Fibroblast of skin of scalp (primary cell): ENCODE results near the gene PCCA.
A peak's percentile ranks its signal among the peaks of the same experiment; 100 is the strongest.
"Not testable (repeated sequence)": the region's sequence is repeated elsewhere in the genome, so short reads cannot be mapped to it uniquely, and the experiment has no call there.

Experiments
- DNase-seq: peaks from one replicate; pipeline ENCODE4 v3.0.0-alpha.2; 2013

PCCA gene

DNA sequence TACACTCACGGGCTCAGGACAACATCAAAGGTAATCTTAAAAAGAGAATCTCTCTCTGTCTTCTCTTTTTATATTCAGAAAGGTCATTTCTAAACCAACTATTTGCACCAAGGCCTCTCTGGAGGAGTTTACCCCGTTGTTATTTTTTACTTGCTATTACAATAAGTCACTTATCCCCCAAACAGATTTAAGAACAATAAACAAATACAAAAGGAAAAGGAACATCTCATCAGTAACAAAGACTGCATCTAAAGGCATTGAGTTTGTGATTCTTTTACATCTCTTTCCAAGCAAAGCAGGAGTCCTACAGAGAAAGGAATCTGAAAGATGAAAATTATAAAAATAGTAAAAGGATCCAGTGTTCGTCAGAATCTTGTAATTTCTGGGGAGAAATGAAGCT lies 424.3 kb downstream of the PCCA start:
- DNase-seq, result no peak

DNA sequence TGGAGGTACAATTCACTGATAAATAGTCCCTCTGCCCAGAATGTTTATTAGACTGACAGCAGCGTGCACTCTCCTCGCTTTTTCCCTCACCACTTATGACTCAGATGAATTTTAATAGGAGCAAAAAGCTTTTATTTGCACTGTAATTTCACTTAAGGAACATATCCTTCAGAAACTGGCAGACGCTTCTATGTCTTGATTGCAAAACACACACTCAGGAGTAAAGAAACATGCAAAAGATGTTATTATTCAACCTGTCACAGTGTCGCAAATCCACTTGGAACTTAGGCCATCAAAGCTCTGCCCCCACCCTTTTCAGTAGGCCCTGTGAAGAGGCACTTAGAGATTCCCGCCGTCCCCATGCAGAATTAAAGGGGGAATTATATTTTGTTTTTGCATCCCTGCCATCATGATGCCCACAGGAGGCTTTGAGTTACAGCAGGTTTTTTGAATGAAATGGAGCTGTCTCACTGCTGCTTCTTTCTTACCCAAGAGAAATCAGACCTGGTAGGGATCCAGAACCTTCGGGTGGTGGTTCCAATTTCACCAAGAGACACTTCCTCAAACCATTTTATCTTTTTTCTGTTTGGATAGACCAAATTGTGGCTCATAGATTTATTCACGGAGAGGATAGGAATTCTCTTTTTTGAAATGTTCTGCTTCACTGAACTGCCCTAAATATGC lies 425.2 kb downstream of the PCCA start:
- DNase-seq, result no peak

DNA sequence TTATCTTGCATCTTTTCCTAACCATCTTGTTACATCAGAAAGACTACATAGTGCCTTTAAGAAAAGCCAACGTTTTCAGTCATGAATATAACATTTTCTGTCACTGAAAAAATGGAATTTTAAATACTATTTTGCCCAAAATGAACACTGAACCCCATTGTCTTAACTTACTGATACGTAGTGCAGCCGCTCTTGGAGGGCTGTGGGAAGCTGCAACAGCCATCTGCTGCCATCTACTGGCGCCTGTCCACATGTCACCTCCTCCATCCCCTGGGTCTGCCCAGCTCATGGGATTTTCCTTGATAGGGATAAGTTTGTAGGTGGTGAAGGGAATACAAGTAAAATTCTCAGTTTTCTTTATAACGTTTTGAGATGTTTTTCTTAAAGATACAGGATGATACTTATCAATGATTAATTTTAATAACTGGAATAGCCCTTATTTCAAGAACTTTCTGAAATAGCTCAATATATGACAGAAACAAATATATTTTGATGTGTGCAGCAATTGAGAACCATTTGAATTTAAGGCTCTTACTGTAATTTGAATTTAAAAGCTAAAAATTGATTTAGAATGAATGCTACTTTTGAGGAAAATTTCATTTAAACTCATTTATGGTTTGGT lies 426.0 kb downstream of the PCCA start:
- DNase-seq, result peak; percentile 73

DNA sequence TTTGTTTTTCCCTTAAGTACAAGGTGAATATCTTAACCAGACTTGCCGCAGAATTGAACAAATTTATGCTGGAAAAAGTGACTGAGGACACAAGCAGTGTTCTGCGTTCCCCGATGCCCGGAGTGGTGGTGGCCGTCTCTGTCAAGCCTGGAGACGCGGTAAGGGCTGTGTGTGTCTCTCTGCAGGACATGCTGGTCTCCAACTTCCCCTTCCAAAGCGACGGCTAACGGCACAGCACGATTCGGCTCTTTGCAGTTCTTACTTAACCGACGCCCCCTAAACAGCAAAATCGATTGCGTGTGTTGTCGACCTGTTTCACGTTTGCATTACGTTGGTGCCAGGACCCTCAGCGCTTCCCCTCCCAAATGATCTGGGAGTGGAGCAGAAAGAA lies 426.5 kb downstream of the PCCA start:
- no peak for DNase-seq

DNA sequence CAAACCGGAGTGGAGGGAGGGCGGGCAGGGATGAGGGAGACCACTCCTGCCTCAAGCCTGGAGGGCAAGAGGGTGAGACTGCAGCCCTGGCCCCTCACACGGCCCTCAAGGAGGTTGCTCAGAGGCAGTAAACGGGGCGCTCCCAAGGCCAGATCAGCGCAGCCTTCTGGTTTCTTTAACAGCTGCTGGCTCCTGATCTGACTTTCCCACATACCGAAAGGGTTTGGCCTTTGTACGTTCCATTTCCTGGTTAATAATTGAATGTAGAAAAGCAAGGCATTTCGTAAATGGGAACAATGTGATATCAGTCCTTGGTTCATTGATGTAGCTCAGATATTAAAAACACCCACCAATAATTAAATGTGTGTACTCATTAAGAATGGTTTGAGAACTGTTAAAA lies 428.2 kb downstream of the PCCA start:
- DNase-seq, result no peak

DNA sequence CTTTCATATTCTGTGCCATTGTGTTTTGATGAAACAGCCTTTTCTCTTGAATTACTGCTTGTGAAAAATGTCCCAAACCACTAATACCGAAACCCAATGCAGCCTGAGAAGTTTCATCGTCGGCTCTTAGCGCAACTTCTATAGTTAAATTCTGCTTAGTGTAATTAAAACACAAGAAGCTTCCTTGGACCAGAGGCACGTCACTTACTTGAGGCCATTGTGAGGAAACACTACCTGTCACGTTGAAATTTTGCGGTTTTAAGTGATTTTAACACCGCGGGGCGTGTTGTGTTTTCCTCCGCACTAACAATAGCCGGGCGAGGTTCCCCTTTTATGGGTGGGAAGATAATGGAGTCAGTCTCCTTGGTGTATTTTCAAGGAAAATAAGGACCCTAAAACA lies 428.8 kb downstream of the PCCA start:
- DNase-seq, result no peak

DNA sequence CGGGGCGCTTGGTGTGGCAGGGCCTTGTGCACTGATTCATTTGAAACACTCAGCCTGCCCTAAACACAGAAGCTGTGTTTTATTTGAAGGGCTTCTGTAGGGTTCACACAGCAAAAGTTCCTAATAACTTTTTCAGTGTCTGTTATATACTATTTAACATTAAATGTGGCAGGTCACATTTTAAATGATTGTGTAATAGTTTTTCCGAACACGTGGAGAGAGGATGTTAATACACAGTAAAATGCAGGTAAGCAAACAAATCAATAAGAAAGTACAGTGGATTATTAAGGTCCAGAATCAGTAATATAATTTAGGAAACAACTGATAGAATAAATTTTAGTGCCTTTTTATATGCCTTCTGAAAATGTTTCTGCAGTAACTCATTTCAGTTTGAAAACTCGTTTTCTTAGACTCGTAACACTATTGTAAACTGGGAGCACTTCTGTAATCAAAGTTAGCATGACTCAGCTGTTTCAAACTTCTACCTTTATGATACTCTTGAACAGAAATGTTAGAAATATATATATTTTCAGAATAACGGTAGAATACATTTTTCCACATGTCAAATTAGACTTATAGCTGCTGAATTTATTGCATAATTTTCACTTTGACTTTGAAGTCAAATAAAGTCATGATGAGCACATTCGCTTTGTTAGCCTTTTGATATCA lies 429.6 kb downstream of the PCCA start:
- DNase-seq, result no peak

DNA sequence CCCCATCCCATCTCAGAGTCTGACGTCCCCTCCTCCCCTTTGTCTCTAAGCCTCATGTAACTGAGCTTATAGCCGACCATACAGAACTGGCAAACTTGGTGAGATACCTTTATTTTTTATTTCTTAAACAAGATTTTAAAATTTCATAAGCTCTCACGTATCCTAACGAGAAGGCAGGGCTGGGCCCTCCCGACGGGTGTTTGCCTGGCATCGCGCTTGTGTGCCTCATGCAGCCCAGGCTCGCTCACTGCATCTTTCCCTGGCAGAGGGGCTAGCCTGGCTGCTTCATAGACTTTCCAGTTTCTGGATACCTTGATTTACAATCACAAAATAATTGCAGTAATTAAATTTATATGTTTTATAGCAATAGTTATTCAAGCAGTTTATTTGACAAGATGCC lies 430.7 kb downstream of the PCCA start:
- no peak for DNase-seq

DNA sequence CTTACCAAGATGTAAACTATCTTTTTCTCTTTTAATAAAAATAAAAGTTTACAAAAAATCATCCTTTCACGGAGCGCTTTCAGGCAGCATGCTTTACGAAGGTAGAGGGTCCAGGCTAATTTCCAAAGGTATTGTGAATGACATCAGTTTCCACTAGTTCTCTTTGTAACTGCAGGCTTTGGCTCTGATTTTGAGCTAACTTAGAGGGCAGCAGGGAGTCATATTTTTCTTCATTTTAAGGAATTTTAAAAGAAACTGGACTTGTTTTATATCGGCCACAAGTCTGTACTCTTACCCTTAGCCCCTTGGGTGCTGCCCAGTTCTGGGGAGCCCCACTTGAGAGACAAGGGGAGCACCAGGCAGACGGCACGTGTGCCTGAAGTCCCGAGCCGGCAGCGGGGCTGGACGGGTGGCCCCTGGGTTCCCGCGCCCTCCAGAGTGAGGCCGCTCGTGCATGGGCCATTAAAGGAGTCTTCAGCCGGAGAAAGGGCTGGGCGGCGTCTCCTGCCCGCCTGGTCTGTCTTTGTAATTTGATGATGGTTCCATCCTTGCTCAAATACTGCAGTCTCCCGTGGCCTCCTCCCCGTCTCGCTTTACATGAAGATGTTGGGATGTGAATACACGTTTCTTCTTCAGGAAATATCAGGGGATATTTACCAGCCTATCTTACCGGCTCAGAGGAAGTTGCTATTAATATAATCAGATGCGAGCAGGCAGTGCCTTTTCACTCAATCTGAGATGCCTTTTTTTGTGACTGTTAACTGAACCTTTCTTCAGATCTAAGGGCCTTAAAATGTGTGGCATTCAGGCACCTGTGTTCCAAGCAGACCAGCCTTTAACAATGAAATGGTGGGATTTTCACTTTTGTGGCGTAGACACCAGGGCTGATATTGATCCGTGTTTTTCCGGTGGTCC lies 432.3 kb downstream of the PCCA start:
- no peak for DNase-seq

DNA sequence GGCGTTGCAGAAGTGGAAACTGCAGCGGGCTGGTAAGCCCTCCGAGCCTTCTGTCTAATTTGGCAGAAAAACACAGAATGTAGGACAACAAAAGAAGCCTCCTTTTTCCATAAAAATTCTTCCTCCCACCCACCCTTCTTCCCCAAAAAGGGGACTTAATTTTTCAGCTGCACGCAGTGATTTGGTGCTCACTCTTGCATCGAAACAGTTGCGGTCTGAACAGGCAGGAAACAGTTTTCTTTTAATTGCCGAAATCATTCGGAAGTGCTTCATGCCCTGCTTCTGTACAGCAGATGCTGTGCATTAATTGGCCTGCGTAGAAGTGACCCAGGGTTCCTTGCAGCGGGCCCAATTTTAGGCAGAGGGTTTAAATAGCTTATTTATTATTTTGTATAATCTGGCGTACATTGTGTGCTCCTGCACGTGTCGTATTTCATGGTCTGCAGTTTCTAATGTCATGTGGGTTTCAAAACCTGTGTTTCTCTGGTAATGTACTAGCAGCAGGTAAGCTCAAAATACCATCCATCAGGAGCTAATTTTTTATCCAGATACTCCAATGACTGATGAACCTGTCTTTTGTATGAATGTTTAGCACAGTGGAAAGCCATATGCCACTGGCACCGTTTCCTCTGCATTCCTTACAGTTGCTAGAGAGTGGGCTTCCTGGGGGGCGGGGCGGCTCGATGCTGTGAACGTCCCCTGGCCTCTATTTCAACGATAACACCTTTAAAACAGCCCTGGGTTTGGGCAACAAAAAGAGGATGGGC lies 433.1 kb downstream of the PCCA start:
- DNase-seq, result no peak

DNA sequence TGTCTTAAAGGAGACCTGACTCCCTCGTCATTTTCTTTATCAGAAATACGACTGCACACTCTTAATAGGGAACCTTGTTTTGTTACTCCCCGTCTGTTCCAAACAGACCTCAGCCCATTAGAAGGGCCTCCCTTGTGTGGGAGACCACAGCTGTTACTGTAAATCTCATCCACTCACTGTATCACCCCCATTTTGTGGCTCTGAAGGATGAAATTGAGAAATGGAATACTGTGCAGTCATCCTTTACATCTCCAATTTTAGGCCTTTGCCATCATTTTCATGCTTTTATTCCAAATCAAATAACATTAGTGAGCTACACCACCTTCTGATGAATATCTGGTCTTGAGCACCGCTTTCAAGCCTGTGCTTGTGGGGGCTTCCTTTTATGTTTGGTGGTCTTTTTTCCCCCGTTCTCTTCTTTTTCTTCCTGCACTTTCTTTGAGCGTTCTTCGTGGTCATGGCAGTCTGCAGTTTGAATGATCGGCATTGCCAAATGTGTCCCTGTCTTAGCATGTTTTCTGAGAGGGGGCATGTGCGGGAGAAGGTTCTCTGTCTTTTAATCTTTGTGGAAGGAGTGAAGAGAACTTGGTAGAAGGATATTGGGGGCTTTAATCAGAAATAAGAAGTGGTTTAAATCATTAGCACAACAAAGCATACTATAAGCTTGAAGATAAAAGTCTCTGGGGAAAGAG lies 433.9 kb downstream of the PCCA start:
- DNase-seq, result no peak

DNA sequence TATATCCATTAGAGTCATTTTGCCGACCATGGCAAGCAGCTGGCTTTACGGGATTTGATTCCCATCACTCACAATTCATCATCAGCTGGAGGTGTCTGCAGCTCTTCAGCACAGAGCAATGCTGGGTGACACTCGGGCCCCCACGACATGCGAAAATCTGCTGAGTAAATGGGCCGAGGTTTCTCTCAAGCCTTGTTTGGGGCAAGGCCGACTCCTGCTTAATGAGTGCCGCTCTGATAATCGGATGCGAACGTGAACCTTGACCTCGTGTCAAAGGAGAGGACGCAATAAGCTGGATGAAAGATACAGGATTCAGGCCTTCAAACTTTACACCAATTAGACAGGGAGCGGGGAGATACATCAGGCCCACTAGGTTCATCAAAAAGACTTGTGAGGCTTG lies 434.5 kb downstream of the PCCA start:
- DNase-seq, result no peak

DNA sequence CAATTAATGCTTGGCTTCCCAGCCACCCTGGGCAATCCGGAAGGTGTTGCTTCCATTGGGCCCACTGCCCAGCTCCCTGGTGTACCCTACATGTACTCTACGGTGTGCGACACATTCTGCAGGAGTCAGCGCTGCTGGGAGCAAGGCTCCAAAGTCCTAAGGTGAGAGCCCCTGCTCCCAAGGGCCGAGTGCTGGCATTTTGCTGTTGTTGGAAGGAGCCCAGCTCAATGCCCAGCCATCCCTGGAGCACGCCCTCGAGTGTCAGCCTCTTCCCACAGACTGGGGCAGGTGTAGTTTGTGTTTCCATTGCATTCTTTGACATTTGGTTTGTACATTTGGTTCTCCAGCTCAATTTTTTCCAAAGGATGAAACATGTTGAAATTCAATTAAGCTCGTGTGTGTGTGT lies 435.1 kb downstream of the PCCA start:
- no peak for DNase-seq

DNA sequence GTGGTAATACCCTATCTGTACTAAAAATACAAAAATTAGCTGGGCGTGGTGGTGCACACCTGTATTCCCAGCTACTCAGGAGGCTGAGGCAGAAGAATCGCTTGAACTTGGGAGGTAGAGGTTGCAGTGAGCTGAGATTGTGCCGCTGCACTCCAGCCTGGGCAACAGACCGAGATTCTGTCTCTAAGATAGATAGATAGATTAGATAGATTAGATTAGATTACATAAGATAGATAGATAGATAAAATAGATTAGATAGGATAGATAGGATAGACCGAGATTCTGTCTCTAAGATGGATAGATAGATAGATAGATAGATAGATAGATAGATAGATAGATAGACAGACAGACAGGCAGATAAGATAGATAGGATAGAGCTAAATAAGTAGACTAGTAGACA lies 435.8 kb downstream of the PCCA start:
- DNase-seq, result not testable (repeated sequence)

DNA sequence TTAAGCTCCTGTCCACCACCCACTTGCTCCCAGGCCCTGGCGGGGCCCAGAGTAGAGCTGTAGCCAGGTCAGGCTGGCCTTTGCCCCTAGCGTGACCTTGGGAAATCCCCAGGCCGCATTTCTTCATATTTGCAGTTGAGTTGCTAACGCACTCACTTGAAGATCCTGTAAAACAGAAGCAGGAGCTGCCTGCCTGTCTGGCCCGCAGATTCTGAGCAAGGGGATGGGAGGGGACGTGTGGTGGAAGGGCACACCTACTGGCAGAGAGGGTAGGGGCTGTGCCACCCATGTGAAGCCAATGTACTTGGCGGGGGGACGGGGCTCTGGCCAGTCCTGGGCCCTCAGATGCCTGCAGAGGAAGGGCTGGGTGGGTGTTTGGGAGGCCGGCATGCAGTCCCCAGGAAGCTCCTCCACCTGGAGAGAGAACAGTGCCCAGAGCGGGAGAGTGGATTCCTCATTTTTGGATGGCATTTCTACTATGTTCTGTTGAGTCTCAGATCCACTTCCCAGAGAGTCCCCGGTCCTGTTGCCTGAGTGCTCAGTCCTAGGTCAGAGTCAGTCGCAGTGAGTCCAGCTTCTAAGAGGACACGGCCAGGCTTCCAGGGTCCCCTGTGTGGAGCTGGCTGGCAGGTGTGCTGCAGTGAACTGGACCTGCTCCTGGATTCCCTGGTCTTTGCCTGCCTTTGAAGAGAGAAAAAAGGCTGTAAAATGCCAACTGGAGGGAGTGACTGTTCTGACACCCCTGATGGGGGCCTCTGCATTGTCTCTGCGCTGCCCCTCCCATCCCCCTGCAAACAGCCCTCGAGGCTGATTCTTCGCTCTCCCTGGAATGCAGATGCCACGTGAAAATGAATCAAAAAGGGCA lies 436.8 kb downstream of the PCCA start:
- no peak for DNase-seq

DNA sequence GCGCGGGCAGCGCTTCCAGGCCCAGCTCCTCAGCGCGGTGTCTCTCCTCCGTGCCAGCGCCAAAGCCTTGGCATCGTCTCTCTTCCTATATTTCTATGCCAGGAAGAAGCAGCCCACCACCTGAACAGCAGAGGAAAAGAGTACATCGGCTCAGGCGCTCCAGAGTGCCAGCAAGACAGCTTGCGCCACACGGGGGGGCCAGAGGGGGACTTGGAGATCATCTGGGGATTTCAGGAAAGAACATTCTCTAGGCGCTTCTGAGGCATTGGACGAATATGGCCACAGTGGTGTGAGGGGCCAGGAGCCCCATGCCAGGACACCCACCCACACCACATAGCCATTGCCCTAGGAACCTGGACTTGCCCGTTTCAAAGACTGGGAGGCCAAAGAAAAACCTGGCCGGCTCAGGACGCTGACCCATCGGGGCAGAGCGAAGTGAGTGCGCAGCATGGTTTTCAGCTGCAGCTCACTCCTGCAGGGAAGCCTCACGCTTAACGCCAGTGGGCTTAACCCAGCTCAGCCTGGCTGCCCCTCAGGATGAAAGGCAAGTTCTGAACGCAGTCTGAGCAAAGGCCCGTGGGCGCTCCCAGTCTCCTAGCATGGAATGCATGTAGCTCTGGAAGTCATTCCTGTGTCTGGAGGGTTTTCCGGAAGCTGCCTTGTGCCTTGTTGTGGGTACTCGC lies 437.6 kb downstream of the PCCA start:
- DNase-seq, result no peak

DNA sequence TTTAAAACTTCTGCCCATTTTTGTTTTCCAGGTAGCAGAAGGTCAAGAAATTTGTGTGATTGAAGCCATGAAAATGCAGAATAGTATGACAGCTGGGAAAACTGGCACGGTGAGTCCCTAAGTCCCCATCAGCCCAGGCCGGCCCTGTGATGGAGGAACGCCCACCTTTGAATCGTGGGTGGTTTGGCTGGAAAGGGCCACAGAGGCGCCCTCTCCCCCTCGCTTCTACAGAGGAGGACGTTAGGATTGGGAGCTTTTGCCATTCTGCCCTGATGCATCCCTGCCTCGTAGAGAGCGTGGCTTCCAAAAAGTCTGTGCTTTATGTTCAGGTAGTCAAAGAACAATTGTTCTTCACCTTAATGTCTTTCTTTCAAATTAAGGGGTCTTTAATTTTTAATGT lies 438.8 kb downstream of the PCCA start:
- DNase-seq, result no peak

DNA sequence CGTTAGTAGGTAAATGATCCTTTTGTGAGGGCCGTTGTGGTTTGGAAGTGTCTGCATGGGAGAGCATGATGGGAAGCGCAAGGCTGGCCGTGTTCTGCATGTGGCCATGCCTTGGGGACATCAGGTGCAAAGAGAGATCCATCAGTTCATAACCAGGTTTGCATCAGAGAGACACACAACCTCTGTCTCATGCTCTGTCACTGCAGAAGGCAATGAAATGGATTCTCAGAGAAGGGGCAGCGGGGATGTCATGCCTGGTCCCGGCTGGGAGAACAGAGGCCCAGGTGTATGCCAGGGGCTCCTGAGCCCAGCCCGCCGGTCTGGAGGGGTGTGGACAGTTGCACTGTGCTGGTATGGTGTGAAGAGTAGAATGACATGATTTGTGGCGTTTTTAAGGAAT lies 439.5 kb downstream of the PCCA start:
- DNase-seq, result no peak

DNA sequence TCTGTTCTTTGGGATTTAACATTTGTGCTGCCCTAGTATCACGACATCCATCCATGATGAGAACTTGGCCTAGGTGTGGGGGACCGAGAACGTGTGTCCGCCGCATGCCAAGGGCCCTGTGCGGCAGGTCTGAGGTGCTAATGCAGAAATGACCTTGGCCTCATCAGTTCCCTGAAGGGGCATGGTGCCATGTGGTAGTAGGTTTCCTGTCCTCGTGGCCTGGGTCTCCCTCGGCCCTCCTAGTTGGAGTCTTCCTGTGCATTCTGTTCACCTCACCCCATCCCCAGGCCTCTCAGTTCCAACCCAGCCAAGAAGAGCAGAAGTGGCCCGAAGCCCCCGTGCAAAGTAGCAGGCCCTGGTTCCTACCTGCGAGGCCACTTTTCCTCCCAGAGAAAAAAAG lies 439.9 kb downstream of the PCCA start:
- DNase-seq, result no peak
